ENCODE results near the gene DHX9.

DNA sequence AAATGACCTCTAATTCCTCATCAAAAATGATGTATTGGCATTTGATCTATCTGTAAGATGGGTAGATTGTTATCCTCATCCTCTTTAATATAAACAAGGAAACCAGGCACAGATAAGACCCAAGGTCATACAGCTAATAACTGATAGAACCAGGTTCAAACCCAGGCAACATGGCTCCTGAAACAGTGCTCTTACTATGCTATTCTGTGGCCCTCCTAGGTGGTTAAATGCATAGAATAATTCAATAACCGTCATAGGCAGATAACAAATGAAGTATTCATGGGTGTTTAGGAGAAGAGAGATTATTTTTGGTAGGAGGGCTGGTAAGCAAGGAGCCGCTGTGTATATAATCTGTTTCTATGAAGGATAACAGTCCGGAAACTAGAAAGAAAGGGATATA lies 46.4 kb downstream of the DHX9 start:
- TF ChIP-seq, protein P1, sequence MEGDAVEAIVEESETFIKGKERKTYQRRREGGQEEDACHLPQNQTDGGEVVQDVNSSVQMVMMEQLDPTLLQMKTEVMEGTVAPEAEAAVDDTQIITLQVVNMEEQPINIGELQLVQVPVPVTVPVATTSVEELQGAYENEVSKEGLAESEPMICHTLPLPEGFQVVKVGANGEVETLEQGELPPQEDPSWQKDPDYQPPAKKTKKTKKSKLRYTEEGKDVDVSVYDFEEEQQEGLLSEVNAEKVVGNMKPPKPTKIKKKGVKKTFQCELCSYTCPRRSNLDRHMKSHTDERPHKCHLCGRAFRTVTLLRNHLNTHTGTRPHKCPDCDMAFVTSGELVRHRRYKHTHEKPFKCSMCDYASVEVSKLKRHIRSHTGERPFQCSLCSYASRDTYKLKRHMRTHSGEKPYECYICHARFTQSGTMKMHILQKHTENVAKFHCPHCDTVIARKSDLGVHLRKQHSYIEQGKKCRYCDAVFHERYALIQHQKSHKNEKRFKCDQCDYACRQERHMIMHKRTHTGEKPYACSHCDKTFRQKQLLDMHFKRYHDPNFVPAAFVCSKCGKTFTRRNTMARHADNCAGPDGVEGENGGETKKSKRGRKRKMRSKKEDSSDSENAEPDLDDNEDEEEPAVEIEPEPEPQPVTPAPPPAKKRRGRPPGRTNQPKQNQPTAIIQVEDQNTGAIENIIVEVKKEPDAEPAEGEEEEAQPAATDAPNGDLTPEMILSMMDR (conservative IDR thresholded peaks at IDR 0.05; ENCODE audit: low read depth in 2 of 2): no peak
- no peak for TF ChIP-seq EZH2 (IDR thresholded peaks at IDR 0.05; ENCODE audit: low read depth, unreplicated experiment)
